Heart left ventricle (tissue), 13 donors: ENCODE results near the gene BLID.

ENCODE experiments used
- CTCF ChIP-seq, 12 donors: fragments of 200-600 bp; sonication (generic) in 4 of 12; IDR thresholded peaks; one replicate each; pipeline versions ENCODE4 v1.5.0 to v1.8.0; 2018 to 2022; ENCODE audit warnings: antibody characterized with exemption in 12 of 12, mild to moderate bottlenecking in 5 of 12
- POLR2A ChIP-seq, 2 donors: fragments of 450-650 bp; IDR thresholded peaks; one replicate each; pipeline ENCODE4 v1.6.1; 2017; ENCODE audit warnings: antibody characterized with exemption in 2 of 2, mild to moderate bottlenecking in 2 of 2, moderate library complexity in 2 of 2
- donor health status: ischemic (EF 13 %, LVEDD 7.1; RV severe dilation, severe dysfunction).
- donor health status: DM: no; HTN: yes; CAD: no.
- donor health status: DM: no; HTN: no; CAD: no.
- donor health status: ischemic (EF 25% LVEDD 6.9; RV normal size, moderate dysfunction).
- donor health status: ischemic (EF 25% LVEDD 5.7; RV mildly dilated, moderate dysfunction).
- donor health status: ischemic (EF 35%, LVEDD 5.7; RV mildly dilated, moderate dysfunction).
- donor health status: nonischemic (EF 11% LVEDD 7.7; RV severe dilation, severe dysfunction).
- donor health status: DM: yes; HTN: yes; CAD: no.
- donor health status: PGD.
- donor health status: ischemic (EF 29% LVEDD 5.4; RV normal size, mild dysfunction).
- donor health status: nonischemic (EF 23%, LVEDD 6.1; RV moderate dilation, normal function).

GRCh38 chr11:122069707-122070360 is 46.2 kb downstream of the BLID start:
- TF ChIP-seq CTCF (IDR thresholded peaks at IDR 0.05) (no peak), POLR2A (IDR thresholded peaks at IDR 0.05) (no peak)
